AML-193 (cell line): ENCODE measurements around the gene PLS1.
"Not testable (repeated sequence)": the region's sequence is repeated elsewhere in the genome, so short reads cannot be mapped to it uniquely, and the experiment has no call there.

ENCODE experiments used
- DNase-seq, 2 experiments: peaks; one replicate each; lab custom pipeline; 2025; lab: John Stamatoyannopoulos, UW

Gene PLS1, protein sequence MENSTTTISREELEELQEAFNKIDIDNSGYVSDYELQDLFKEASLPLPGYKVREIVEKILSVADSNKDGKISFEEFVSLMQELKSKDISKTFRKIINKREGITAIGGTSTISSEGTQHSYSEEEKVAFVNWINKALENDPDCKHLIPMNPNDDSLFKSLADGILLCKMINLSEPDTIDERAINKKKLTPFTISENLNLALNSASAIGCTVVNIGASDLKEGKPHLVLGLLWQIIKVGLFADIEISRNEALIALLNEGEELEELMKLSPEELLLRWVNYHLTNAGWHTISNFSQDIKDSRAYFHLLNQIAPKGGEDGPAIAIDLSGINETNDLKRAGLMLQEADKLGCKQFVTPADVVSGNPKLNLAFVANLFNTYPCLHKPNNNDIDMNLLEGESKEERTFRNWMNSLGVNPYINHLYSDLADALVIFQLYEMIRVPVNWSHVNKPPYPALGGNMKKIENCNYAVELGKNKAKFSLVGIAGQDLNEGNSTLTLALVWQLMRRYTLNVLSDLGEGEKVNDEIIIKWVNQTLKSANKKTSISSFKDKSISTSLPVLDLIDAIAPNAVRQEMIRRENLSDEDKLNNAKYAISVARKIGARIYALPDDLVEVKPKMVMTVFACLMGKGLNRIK

DNA sequence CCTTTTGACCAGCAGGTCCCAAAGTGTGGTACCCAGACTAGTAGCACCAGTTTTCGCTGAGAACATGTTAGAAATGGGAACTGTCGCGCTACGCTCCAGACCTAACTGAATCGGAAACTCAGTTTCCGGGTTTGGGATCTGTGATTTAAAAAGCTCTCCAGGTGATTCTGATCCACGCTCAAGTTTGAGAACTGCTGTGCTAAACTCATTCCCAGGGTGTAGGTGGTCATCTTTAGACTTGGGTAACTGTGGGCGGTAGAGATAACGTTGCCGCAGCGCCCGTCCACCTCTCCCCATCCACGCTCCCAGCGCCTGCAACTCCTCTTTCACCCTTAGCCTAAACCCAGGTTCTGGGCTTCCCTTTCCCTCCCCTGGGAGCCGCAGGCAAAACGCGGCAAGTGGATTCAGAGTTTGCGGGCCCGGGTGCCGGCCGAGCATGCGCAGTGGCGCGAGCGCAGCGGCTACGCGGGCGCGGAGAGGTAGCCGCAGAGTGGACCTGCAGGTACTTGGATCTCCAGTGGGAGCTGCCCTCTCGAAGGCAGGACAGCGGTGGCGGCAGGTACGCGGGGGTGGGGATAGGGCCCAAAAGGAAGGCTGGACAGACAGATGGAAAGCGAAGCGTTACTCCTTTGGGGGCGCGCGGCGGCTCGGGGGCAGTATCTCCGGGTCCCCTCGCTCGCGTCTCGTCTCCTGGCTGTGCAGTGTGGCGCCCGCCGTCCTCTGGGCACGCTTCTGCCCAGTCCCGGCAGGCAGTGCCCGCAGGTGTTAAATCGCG lies at the start of gene PLS1:
TSS of gene PLS1 (plus strand) at position 443 of the 775 bp plus-strand sequence. CDS start 67,845 bp downstream, outside the sequence.
- peak; percentile 92 to 93 for DNase-seq

DNA sequence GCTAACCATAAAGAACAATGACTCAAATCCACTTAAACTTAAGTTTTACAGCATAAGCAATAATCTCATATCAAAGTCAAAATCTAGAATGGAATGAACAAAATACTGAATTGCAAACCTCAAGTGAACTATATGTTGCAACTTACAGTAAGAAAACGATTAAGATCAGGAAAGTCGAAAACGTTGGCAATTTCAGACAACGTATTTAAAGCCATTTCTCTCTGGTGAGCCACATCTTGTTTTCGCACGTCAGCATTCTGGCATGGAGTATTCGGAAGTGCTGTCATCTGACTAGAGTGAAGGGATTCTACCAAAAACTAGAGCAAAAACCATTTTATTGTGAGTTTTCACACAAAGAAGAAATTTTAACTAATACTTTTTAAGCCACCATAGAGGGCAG lies 46.2 kb upstream of the PLS1 start:
- no peak for DNase-seq

DNA sequence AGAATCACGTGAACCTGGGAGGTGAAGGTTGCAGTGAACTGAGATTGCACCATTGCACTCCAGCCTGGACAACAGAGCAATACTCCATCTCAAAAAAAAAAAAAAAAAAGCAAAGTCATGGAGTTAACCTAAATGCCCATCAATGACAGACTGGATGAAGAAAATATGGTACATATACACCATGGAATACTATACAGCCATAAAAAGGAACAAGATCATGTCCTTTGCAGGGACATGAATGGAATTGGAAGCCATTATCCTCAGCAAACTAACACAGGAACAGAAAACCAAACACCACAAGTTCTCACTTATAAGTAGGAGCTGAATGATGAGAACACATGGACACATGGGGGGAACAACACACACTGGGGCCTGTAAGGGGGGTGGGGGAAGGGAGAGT lies 43.6 kb upstream of the PLS1 start:
- not testable (repeated sequence) for DNase-seq

DNA sequence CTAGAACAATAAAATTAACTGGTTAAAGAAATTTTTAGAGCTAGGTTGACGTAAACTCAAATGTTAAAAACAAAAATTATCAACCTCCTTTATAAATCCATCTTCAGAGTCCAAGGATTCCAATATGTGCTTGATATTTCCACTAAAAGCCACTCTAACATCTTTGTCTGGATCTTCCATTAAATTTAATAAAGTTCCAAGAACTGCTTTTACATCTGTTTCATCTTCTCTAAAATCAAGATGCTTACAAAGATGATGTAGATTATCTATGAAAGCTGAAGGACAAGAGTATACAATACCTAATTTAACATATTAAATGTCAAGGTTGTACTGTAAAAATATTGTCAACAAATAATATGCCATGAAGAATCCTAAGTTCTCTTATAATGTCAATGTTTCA lies 42.5 kb upstream of the PLS1 start:
- no peak for DNase-seq

DNA sequence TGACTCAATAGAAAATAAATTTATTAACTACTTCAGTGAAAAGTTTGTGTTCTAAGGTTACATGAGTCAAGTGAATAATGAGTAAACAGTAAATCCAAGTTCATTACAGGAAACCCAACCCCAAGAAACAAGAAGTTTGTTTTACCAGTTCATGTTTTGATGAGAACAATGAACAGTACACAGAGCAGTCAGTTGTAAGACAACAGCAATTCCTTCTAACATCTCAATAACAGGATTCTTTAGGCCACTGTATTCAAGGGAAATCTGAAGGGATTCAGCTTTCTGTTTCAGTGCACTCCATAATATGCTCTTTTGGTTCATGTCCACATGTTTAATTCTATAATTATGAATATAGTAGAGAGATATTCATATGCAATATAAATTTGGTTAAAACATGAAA lies 36.1 kb upstream of the PLS1 start:
- no peak for DNase-seq

DNA sequence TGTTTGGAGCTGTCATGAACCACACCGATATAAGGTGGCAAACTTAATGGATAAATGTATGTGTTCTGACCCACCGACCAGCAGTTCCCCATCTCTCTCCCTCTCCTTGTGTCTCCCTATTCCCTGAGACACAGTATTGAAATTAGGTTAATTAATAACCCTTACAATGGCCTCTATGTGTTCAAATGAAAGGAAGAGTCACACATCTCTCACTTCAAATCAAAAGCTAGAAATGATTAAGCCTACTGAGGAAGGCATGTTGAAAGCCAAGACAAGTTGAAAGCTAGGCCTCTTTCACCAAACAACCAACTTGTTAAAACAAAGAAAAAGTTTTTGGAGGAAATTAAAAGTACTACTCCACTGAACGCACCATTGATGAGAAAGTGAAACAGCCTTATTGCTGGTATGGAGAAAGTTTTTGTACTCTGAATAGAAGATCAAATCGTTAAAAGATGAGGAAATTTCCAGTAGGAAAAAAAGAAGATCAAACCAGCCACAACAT lies 32.6 kb upstream of the PLS1 start:
- no peak for DNase-seq

DNA sequence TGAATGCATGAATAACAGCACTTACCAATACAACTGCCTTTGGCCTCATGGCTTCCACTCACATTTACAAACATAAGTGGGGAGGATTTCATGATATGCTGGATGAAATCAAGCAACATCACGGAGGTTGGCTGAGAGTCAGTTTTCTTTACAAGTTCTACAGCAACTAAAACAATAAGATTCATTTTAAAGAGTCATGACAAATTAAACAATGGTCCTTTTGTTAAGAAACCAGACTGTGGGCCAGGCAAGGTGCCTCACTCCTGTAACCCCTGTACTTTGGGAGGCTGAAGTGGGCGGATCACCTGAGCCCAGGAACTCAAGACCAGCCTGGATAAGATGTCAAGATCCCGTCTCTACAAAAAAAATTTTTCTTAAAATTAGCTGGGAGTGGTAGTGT lies 30.1 kb upstream of the PLS1 start:
- DNase-seq, result no peak

DNA sequence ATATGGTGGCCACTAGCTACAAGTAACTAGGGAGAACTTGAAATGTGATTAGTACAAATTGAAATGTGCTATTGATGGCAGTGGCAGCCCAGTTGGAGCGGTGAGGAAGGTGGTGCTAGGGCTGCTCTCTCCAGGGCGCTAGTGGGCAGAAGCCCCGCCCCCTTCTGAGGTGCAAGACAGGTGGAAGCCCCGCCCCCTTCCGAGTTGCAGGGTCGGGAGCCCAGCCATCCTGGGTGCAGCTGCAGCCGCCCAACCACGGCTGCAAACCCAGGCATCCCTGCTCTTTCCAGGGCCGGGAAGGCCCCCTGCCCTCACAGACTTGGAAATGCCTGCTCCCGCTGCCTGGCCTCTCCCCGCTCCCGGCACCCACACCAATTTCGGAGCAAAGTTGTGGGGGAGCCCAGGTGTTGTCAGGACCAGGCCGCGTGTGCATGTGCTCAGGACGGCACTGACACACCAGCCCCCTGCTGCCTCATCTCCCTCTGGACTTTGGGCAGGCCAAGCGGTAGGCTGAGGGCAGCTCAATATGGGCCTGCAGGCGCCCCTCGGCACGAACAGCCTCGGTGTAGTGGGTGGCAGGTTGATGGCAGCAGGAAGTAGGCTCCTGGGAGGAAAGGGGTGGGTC lies 27.7 kb upstream of the PLS1 start:
- DNase-seq, result no peak

DNA sequence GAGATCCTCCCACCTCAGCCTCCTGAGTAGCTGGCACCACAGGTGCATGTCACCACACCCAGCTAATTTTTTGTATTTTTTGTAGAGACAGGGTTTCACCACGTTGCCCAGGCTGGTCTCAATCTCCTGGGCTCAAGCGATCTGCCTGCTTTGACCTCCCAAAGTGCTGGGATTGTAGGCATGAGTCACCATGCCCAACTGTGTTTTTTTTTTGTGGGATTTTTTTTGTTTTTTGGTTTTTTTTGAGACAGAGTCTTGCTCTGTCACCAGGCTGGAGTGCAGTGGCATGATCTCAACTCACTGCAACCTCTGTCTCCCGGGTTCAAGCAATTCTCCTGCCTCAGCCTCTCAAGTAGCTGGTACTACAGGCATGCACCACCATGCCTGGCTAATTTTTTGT lies 26.8 kb upstream of the PLS1 start:
- DNase-seq, result not testable (repeated sequence)

DNA sequence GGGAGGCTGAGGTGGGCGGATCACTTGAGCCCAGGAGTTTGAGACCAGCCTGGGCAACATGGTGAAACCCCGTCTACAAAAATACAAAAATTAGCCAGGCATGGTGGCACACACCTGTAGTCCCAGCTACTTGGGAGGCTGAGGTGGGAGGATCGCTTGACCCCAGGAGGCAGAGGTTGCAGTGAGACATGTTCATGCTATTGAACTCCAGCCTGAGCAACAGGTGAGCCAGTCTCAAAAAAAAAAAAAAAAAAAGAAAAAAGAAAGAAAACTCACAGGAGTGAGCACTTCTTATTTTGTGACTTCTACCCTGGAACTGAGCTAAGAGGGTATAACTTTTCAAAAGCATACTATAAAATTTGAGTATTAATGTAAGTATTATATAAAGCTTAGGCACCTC lies 22.0 kb upstream of the PLS1 start:
- DNase-seq, result not testable (repeated sequence)

DNA sequence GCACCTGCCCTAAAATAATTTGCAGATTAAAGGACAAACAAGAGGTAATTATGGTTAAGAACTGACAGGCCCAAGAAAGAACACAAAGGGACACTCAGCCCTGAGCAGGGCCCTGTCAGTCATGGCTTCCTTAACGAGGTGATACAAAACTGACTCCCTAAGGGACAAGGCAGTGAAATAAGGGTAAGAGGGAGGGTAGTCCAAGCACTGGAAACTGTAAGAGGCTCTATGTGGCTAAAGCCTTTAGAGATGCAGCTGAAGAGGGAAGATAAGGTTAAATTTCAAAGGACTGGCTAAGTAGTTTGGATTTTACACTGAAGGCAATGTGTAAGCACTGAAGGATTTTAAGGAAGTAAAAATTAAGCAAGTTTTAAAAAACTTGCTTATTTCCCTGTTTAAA lies 21.5 kb upstream of the PLS1 start:
- peak; percentile 67 to 73 for DNase-seq

DNA sequence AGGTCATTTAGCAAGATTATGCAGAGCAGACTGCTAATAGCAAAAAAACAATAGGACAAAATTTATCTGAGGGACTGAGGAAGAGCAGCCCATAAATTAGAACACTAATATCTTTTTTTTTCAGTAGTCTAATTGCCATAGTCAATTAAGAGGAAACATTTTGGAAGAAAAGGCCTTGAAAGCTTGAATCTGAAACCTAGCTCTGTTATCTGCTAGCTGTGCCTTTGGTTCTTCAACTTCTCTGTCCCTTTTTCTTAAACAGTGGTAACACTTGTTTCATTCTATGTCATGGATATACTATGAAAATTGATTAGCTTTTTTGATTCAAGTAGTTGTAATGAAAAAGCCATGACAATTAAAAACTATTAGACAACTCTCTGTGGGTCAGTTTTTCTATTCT lies 19.4 kb upstream of the PLS1 start:
- DNase-seq, result no peak

DNA sequence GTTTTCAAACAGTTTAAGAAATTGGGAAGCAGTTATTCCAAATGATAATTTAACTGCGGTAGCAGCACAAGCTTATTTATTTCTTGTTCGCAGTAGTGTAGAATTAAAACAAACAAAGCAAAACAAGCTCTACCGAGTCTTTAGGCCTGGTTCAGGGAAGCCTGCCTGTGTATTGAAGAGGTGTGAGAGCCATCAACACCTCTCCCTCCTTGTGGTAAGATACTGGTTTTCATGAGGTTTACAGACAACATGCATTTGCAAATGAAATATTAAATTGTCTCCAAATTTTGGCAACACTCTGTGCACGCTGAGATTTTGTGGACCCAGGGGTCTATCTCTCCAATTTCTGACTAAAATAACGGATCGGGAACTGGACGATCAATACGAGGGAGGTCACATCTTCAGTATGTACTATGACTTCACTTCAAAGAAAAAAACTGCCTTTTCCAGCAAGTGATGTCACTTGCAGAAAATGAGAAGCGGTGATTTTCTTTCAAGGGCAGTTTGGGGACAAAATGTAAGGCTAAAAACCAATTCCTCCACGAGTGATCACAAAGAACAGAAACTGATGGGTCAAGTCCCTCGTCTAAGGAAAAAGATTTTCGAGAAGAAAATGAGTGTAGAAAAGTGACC lies 18.4 kb upstream of the PLS1 start:
- DNase-seq, result no peak

DNA sequence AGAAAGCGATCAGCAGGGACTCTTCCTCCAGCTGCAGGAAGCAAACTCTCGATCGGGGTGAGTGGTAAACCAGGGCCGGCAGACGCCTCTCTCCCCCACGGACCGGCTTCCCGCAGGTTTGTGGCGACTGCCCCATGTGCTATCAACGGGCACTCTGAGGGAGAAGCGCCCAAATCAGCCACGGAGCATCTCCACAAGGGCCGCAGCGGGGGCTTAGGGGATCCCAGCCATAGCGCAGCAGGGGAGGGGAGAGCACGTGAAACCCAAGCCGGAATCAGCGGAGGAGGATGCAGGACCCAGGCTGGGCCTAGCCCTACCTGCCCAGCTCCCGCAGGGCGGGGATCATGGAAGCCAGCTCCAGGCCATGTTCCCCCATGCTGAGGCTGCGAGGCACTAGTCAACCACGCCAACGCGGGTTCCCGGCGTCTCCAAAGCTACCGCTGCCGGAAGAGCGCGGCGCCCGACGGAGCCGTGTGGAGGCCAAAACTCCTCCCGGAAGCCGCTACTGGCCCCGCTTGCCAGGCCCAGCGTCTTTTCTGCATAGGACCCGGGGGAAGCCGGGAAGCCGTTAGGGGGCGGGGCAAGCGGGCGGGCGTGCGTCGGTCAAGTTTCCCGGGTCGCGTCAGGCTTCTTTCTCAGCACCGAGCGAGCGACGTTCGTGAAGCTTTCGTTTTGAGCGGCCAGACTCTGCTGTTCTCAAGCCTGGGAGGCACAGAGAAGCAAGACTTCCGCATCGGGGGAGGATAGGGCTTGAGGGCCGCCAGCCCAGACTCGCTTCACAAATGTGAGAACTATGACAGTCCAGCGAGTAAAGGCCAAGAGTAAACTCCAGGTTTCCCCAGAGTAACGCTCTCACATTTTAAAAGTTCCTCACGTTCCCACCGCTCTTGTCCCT lies 17.6 kb upstream of the PLS1 start, which contains the start of gene ATR:
TSS of gene ATR (minus strand) at position 405 of the 895 bp plus-strand sequence. CDS start at position 376, 29 bp downstream.
- DNase-seq, result peak; percentile 98 to 99

DNA sequence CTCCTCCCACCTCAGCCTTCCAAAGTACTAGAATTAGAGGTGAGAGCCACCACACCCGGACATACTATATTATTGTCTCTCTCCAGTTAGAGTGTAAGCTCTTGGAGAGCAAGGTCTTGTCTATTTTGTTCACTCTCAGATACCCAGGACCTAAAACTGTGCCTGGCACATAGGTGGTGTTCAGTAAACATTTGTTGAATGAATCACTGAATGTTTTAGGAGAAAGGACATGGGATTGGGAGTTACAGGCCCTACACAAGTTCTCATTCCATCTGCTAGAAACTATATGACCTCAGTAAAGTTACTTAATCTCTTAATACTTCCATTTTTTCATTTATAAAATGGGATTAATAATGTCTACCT lies 16.2 kb upstream of the PLS1 start:
- DNase-seq, result no peak

DNA sequence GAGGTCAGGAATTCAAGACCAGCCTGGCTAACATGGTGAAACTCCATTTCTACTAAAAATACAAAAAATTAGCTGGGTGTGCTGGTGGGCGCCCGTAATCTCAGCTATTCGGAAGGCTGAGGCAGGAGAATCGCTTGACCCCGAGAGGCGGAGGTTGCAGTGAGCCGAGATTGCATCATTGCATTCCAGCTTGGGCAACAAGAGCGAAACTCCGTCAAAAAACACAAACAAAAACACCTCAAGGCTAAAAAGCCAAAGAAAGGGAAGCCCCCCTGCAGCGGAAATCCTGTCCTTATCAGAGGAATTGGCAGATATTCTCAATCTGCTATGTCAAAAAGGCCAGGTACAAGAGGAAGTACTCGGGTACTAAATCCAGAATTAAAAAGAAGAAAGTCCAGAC lies 15.1 kb upstream of the PLS1 start:
- not testable (repeated sequence) for DNase-seq

DNA sequence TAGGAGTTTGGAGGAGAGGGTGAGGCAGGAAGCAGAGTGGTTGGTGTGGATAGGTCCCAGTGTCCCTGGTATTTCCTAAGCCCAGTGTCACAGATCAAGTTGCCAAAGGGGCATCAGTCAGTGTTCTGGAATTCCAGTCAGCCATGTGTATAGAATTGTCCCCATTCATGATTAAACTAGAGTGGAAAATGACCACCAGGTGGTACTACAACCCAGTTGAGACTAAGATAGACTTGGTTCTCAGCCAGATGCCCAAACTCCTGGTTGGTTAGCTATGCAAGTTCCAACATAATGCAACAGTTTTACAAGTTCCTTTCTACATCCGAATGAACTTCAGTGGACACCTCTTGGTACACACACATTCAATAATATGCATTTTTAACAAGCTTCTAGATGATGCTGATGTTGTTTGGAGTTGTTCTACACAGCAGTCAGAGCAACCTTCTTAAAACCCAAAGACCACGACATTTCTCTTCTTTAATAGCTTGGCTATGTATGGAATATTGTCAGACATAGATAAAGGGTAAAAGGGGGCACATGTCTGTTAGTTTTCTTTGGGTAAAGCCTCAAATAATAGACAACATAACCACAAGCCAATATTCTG lies 9.3 kb upstream of the PLS1 start:
- peak; percentile 91 for DNase-seq

DNA sequence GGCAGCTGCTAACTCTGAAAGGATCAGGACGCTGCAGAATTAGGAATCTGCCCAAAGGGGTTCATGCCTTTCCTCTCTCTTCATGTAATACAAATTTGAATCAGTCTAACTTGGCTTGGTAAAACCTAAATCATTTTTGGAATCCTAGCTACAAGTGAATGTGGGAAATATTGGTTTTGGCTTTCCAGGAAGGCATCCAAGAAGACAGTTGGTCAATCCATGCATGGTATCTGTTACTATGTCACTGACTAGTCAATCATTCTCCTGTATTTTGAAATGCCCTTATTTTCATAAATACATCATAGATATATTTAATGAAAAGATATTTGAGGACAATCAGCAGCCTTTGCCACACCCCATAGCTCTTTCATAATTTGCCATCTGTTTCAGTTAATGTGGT lies 7.5 kb upstream of the PLS1 start:
- no peak for DNase-seq

DNA sequence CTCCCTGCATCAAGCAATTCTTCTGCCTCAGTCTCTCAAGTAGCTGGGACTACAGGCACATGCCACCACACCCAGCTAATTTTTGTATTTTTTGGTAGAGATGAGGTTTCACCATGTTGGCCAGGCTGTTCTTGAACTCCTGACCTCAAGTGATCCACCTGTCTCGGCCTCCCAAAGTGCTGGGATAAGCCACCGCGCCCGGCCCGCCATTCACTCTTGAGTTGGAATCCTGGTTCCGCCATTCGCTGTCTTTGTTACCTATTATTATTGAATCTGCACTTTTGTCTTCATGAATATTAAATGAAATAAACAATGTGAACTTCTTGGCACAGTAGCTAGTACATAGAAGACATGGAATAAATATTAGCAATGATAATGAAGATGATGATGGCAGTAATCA lies 3.9 kb upstream of the PLS1 start:
- DNase-seq, result not testable (repeated sequence)

DNA sequence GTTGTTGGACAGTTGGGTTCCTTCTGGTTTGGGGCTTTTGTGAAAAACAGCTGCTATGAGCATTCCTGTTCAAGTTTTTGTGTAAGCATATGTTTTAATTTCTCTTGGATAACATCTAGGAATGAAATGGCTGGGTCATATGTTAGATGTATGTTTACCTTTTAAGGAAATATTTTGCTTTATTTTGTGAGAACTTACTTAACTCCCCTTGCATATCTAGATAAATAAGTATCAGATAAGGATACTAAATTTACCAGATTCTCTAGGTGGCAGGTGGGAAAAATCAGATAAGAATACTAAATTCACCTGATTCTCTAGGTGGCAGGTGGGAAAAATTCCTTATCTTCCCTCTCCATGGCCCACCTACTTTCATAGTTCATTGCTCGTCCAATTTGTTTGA lies 1.1 kb upstream of the PLS1 start:
- no peak for DNase-seq
